HL-60/S4 treated with retinoic acid at 250 ng/mL for 4 days and 3 days (cell line): ENCODE measurements around the gene TMPRSS15.

ENCODE experiments used
- in situ Hi-C: fragments of 300-500 bp; cut with MboI; formaldehyde crosslinking; loops from 2 replicates; pipeline ENCODE4 v1.7.0; 2022; ENCODE audit warnings: low sequenced_read_pairs

TMPRSS15 gene

DNA sequence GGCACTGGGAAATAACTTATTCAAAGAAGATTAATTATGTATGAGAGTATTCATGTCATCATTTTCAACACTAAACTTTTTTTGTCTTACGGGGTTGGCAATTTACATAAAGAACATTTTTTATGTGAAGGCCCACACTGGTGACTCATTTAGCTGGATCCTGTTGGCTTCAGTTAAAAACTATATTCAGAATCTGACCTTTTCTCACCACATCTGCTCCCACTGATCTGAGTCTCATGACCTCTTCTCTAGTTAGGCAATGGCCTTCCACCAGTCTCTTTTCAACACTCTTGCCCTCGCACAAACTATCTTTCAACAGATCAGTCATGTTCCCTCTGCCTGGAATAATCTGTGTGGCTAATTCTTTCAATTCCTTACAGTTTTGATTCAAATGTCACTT, 53.4 kb downstream of the TMPRSS15 start:
- in situ Hi-C loops: no loop called here

DNA sequence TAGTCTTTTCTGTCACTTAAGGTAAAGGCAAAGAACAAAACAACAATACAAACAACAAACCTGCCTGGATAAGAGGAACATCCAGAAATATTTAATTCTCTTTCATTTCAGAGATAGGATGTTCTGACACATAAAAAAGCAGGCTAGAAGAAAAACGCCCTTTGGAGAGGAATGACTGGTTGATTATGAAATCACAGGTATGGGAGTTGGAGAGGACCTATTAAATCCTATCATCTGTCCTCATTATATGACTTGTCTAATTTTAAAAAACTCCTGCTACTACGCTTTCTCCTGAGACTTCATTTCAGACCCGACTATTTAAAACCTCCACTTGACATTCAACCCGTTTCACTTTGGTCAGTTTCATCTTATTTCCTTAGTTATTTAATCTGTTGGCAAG, 54.1 kb downstream of the TMPRSS15 start:
- in situ Hi-C loops: no loop called here

DNA sequence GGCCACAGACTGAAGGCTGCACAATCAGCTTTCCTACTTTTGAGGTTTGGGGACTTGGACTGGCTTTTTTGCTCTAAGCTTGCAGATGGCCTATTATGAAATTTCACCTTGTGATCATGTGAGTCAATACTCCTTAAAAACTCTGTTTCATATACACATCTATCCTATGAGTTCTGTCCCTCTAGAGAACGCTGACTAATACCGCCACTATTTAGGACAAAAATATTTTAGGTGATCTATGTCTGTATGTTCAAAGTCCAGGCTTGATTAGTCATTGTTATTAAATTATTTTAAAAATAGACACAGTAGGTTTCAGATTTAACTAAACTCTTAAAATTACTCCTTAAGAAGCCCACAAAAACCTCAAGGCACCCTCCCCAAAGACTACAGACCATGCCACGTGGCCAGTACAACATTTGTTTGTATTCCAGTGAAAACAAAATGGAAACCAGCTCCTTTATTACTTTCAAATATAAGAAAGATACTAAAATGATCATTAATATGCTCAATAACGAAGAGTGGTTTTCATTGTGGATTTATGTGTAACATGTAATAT, 63.1 kb downstream of the TMPRSS15 start:
- in situ Hi-C loops: no loop called here

DNA sequence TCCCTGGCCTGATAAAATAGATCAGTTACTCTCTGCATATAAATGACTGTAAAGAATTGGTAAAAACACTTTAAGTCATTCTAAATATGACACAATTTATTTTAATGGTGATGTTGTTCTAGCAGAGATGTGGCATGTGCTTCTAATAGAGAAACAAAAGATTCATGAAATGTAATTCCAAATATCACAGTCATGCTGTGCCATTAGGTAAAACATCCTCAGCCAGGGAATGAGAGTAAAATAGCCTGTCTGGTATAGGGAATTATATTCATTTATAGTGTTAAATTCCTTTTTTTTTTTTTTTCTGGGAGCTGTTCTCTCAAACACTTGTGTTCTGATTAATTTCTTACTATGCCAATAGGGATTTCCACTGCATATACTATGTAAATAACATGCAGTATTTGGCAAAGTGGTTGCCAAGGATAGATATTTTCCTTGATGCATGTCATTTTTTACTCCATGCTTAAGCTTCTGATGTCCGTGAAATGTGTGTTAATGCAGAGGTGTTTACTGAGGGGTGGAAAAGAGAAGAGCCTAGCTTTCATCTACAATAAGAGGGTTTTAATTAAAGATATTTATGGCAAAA, 67.8 kb downstream of the TMPRSS15 start:
- in situ Hi-C loops: no loop called here

DNA sequence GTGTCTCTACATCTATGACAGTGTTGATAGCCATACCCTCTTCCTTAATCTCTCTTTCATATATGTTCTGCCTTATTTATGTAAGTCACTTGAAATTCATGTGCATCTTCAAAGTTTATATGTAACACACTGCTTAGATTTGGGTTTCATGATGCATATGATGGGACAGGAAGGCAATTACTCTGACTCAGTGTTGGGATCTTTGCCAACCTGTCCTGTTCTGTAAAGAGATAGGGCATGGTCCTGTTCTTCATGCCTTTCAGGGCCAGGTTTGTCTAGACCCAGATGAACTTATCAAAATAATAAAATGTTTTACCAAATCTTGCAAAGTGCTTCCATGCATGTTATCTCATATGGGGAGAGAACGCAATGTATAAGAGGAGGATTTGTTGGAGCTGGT, 69.5 kb downstream of the TMPRSS15 start:
- in situ Hi-C loops: no loop called here

DNA sequence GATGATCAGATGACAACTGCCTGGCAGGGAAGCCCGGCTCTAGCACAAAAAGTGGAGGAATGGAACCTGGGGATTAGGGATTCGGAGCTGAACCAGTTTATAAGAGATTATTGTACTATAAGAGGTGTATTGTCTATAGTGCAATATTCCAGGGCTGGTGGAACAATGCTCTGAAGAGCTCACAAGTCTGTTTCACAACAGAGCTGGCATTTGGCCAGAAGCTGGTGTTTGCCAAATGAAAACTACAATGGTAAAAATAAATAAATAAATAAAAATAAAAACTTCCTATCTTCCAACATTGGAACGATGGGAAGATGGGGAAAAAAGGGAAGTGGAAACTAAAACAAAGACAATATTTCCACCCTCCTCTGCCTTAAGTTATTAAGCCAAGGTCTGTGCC, 85.4 kb downstream of the TMPRSS15 start:
- in situ Hi-C loops: no loop called here

DNA sequence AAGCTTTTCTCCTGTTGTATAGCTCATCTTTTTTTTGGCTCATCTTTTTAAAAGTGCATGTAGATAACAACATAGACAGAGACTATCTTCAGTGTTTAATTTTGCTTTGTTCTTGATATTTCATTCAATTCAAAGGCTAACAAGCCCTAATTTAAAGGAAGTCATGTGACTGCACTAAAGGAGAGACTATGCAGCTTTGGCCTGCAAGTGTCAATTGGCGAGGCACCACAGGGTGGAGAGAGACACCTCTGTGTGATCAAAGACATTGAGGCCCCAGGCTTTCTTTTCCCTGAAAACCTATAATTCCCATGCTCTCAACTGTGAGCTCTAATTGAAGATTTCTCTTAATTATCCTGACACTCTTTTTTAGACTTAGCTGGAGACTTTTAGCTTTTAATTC, 105.4 kb downstream of the TMPRSS15 start:
- in situ Hi-C loops: no loop called here

DNA sequence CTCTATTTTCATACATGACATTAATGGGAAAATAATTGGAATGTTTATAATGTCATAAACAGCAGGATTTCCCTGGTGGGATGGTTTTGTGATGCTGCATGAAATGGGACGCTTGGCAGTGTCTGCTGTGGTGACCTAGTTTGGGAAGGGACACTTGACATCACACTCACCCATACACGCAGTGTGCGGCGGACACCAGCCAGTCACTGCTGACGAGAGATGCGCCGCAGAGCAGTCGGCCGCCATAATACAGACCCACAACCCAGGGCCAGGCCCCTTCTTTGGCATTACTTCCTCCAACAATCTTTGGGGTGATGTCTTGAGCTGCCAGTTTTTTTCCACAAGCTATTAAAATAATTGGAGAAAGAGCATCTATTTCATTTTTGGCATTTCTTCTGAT, 109.5 kb downstream of the TMPRSS15 start:
- in situ Hi-C loops: no loop called here

DNA sequence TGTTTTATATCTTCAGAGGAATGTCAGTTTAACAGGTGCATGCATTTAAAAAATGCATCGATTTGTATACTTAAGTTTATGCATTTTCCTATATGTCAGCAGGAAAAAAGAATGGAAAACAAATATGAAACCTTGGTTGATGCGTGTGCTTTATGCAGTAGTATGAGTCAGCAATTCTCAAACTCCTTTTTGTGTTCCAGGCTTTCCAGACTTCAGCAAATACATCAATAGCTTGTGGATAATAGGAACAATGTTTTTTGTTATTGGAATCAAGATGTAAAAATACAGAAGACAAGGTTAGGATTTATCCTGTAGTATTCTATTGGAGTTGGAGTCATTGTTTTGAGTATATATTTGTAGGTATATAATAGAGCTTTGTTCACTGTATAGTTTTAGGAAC, 113.7 kb downstream of the TMPRSS15 start:
- in situ Hi-C loops: no loop called here

DNA sequence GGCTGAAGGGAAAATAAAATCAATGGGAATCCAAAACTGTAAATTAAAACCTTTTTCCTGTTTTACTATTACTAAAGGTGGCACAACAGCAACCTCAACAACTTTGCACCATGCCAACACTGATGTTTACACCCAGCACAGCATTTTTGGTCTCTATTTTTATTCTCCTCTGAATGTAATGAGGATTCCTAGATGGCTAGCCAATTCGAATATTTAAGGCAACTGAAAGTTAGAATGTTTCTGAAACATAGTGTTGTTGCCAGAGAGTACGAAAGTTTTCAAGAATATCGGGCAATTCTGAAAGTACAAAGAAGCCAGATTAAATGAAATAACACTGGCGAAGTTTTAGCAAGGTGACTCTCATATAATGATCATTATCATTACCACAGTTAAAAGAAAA, 118.2 kb downstream of the TMPRSS15 start:
- in situ Hi-C loops: no loop called here

DNA sequence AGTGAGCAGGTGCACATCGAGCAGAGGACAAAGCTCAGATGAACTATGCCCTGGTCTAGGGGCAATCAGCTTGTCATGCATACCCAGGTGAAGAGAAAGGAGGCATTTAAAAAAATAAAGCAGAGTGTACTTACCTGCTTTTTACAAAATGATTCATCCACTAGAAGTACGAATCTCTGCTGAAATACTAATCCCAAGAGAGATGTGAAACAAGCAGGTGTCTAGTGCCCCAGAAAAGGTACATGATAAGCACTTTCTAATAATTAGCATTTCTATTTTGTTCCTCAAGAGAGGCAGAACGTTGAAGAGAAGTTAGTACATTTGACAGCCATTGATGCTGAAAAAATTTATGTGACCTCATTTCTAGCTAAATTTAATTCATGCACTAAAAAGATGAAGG, 127.8 kb downstream of the TMPRSS15 start:
- in situ Hi-C loops: no loop called here

DNA sequence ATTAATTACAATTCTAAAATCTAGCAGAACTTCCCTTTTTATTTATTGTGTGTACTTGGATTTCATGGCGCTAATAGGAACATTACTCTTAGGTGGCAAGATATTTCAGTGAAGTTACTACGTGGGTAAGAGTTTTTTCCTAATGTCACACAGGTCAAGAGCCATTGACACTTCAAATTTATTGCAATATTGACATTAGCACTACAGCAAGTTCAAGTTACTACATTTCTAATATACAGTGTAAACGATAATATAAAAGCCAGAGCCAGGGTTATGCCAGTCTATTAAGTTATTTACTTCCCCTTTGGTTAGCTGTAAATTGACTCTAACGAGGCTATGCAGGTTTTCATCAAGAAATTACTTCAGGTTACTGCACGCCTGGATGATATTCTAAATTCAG, 129.2 kb downstream of the TMPRSS15 start:
- in situ Hi-C loops: no loop called here

DNA sequence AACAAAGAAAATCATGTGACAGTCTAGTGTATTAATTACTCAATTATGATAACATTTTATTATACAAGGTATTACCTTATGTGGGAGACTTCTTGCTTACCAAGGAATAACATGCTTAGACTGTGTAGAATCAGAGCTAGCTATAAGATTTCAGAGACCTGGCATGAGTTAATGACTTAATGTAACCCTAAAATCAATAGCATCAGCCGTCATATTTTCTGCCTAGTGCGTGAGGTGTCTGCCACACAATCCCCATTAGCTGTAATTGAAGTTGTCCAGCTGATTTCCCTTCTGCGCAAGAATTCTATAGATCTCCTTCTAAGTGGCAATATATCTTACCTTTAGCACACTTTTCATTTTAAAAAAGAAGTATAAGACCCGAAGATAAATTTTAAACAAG, 130.2 kb downstream of the TMPRSS15 start:
- in situ Hi-C loops: no loop called here

DNA sequence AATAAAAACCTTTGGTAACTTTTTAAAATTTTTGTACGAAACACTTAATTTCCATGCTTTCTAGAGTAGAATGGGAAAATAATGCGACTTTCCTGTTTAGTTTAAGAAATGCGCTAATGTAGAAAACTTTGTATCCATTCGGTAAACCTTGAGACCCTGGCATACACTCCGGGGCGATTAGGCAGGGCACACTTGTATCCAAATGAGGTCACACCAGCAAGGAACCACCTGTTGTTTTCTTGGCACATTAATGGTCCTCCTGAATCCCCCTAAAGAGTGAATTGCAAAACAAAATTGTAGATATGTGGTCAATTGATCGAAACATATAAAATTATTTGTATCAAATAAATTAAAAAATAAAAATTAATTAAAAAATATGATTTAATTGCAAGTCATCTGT, 133.7 kb downstream of the TMPRSS15 start:
- in situ Hi-C loops: no loop called here

DNA sequence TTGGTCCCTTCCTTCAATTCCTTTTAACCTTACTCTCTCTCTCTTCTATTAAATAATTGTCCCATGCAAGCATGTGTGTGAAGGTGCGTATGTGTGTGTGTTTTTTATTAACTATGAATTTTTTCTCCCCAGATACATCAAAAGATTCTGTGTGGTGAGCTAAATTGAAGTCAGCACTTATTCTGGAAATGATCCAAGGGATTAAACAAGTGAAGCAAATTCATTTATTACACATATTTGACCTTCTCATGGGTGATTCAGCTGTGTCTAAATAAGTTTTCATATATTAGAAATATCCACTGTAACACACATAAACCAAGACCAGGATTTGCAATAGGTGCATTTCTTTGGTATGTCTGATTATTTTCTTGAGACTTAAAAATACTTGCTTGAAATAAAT, 134.7 kb downstream of the TMPRSS15 start:
- in situ Hi-C loops: no loop called here

DNA sequence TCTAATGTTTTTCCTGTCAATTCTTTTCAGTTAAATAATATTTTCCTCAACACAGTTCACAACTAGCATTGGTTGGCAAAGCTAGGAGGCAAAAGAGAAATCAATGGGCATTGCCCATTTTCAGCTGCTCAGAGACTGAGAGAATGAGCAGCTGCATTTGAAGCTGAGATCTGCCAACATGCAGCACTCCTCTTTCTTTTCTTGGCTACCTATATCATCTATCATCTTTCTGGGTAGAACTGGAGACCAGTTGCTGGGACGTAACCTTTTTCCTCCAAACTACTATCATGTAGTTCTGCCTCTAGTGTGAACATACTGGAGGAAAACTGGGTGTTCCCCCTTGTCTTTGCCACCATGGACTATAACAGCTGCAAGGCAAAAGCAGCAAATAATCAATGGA, 136.1 kb downstream of the TMPRSS15 start:
- in situ Hi-C loops: no loop called here

DNA sequence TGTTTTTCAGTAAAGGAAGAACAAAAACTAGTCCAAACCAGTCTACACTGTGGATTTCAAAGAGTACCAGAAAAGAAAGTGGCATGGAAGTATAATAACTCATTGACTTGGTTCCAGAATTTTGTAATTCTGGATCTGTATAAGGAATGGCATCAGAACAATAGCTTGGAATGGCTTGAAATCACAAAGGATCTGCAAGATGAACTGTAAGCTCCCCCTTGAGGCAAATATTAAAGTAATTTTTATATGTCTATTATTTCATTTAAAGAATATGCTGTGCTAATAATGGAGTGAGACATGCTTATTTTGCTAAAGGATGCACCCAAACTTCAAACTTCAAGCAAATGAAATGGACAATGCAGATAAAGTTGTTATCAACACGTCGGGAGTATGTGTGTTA, 137.6 kb downstream of the TMPRSS15 start:
- in situ Hi-C loops: no loop called here

DNA sequence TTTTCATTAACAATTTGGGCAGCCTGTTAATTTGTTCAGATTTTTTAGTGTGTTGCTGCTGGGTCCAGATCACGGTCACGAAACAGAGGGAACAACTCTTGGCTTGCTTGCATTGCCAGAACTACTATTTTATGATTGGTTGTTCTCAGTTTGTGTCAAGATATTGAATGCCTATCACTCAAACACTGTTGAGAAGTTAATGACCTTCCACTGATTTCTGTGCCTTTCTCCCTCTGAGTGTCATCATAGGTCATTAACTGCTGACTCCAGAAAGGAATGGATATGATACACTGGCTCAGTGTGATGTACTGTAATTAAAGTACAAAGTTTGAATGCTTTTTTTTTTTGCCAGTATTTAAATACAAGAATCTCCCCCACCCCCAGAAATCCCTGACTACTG, 149.8 kb downstream of the TMPRSS15 start:
- in situ Hi-C loops: no loop called here

DNA sequence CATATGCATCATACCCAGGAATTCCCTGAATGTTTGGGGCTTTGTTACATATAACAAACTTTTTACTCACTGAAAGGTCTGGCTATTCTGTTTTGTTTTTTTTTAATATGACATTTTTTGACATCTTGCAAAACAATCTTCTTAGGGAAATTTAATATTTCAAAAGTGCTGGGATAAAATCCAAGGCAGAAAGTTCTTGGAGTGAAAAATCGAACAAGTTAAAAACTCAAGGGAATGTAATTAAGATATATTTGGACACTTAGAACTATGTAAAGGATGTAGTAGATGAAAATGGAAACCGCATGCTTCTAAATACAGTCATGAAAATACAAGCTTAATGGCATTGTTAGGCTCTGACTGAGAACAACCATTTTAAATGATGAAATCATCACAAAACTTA, 150.4 kb downstream of the TMPRSS15 start:
- in situ Hi-C loops: no loop called here

DNA sequence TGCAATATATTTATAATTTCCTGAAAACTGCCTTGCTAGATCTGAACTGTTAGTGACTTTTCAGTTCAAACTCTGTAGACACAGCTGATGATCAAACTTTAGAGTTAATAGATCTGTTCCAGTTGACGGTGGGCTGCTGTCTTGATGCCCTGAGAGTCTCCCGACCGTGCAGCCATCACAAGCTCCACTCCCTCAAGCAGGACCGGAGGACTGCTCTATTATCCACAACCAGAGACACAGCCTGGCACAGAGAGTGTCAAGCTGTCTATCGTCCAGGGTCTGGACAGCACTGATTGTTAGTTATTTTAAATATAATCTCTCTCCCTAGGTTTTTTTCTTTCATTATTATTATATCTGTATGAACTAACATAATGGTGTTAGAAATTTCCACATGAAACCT, 150.9 kb downstream of the TMPRSS15 start:
- in situ Hi-C loops: no loop called here

DNA sequence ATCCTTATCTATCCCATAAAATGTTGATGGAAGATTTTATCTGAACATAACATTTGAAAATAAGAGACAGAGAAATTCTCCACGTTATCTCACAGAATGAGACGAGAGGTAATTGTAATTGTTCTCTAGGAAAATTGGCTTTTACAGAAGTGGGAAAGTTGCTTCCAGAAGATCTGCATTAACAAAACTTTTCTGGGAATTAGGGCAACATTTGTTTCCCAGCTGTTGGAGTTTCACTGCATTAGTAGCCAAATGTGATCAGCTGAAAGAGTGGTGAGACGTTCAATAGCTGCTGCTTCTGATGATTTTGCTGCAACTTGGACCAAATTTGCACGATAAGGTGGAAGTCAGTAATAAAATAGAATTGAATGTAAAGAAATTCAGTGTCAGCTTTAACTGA, 151.3 kb downstream of the TMPRSS15 start:
- in situ Hi-C loops: no loop called here

DNA sequence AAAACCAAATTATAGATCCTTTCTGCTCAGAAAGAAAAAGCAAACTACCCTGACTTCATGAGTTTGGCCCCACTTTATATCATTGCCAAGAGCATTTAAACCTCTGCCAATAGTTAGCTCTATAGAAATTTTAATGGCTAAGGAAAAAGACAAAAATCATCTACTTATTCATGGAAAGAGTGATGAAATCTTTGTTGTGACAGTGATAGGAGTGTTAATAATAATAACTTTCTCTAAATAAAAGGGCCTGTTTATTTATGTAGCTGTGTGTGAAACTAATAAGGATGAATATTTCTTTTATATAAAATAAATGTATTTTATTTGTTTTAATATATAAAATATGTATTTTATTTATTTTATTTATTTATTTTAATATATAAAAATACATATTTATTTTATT, 152.5 kb downstream of the TMPRSS15 start:
- in situ Hi-C loops: no loop called here

DNA sequence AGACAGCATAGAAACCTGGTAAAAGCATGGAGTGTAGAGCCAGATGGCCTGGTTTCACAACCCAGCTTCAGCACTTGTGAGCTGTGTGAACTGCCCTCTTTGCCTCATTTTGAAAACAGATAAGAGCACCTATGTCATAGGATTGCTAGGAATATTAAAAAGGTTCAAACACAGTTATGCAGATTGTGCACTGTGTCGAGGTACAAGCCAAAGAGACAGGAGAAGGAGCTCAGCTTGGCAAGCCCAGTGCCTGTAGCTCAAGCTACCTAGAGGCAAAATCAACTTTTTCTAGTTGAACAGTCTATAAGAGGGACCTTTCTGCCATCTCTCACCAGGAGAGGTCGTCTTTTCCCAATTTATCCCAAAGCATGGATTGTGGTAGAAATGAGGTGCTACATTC, 153.9 kb downstream of the TMPRSS15 start:
- in situ Hi-C loops: no loop called here
